H1 (cell line): ENCODE results near the gene ORC2. TPM values are rescaled to one million over a fixed set of nuclear protein-coding genes. Genes with fewer than 3 reads are reported as not detected.

ENCODE experiments used
- ATF3 ChIP-seq: IDR thresholded peaks from 2 replicates; pipeline ENCODE4 v1.6.1; 2011; ENCODE audit warnings: low read depth, mild to moderate bottlenecking, low read length; ENCODE audit not compliant: insufficient read depth
- BRCA1 ChIP-seq: IDR thresholded peaks from 2 replicates; pipeline ENCODE4 v1.6.1; 2012; ENCODE audit warnings: low read depth, low read length, improper control_type of control experiment
- CHD7 ChIP-seq: fragments of 300-600 bp; sonication (generic); IDR thresholded peaks from 2 replicates; pipeline ENCODE4 v1.7.1; 2012; ENCODE audit warnings: low read length, moderate library complexity, mild to moderate bottlenecking, inconsistent platforms; ENCODE audit not compliant: insufficient replicate concordance
- EP300 ChIP-seq, 2 experiments: IDR thresholded peaks; 1 replicate in 1 of 2; 2 replicates in 1 of 2; pipeline ENCODE4 v1.6.1; 2011 to 2012; ENCODE audit warnings: low read depth in 2 of 2, low read length in 2 of 2, mild to moderate bottlenecking in 2 of 2, borderline replicate concordance in 1 of 2, inconsistent platforms in 1 of 2, moderate library complexity in 1 of 2
- KDM4A ChIP-seq: IDR thresholded peaks from one replicate; pipeline ENCODE4 v1.7.1; 2012; ENCODE audit warnings: low read depth, mild to moderate bottlenecking, moderate library complexity, low read length, inconsistent platforms; ENCODE audit not compliant: severe bottlenecking
- RNF2 ChIP-seq: fragments of 200-900, 300-1000 bp; sonication (generic); IDR thresholded peaks from 2 replicates; pipeline ENCODE4 v1.7.1; 2016; ENCODE audit warnings: borderline replicate concordance, low read depth, mild to moderate bottlenecking, antibody characterized with exemption, low read length; ENCODE audit not compliant: poor library complexity, severe bottlenecking; ENCODE audit errors: missing control alignments
- SIRT6 ChIP-seq: IDR thresholded peaks from one replicate; pipeline ENCODE4 v1.7.1; 2012; ENCODE audit warnings: low read length, inconsistent platforms
- SP1 ChIP-seq: IDR thresholded peaks from 2 replicates; pipeline ENCODE4 v1.6.1; 2011; ENCODE audit warnings: low read depth, low read length
- polyA plus RNA-seq, 7 experiments: library from polyadenylated mRNA; depleted of rRNA in 3 of 7; stranded (reverse) in 5 of 7; unstranded in 2 of 7; fragments of >200 nt in 5 of 7; fragments of 200-250 nt in 2 of 7; gene quantifications; 1 replicate in 5 of 7; 2 replicates in 1 of 7; 4 replicates in 1 of 7; pipeline versions ENCODE4 v1.2.1 to v1.2.3, GENCODE V29; 2011 to 2013; ENCODE audit warnings: missing spikeins in 2 of 7, mixed read lengths in 2 of 7
- total RNA-seq: library from RNA; stranded (reverse); fragmentation: NEBNext Ultra II Directional; extraction: Animal tissue kit (Norgen Biotek cat#: 25700); gene quantifications from 2 replicates; pipeline ENCODE4 v1.2.1, GENCODE V29; 2021

The ORC2 gene
- total and polyA plus RNA-seq, 2 of the 8 experiments (the other 6 are each of a cell fraction or from before 2014, with no cell fraction given): 7.1 to 89.8 TPM

DNA sequence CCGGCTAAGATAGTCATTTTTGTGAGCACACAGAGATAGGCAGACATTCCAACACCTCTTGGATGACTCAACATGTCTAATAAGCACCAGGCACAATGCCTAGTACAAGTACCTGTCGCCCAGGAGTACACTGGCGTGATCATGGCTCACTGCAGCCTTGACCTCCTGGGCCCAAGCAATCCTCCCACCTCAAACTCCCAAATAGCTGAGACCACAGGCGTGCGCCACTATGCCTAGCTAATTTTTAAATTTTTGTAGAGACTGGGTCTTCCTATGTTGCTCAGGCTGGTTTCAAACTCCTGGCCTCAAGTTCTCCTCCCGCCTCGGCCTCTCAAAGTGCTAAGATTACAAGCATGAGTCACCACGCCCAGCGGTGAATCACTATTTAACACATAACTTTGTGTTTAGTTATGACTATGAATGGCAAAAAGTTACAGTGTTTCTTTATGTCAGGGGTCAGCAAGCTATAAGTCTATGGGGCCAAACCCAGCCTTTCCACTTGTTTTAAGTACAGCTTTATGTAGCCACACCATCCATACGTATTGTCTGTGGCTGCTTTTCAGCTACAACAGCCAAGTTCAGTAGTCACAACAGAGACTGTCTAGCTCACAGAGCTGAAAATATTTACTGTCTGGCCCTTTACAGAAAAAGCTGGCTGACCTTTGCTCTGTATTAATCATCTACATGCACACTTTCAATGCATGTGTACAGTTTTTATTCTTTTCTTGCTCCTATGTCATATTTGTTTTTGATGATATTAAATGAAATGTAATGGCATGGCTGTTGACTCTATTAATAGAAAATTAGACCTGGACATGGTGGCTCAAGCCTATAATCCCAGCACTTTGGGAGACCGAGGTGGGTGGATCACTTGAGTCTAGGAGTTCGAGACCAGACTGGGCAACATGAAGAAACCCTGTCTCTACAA, 18.7 kb downstream of the ORC2 start (continued):
- TF ChIP-seq CHD7 (no peak), RNF2 (no peak), KDM4A (no peak), ATF3 (no peak), SIRT6 (no peak), SP1 (no peak), BRCA1 (no peak), EP300 (IDR thresholded peaks at IDR 0.05; ENCODE audit: borderline replicate concordance in 1 of 2, low read depth in 2 of 2, low read length in 2 of 2) (no peak)
